ENCODE measurements around the gene ATP11A.

Gene ATP11A

GRCh38 chr13:112746044-112746443 lies 56.2 kb downstream of the ATP11A start:
- no peaks in the 10 kb centered on the region for H3K27me3 ChIP-seq (replicated peaks)
- H3K27ac ChIP-seq: no peak overlapping the region
- H3K4me3 ChIP-seq (ENCODE audit: low read depth, low read length): no peak overlapping the region
- H3K36me3 ChIP-seq (replicated peaks): no peaks in the 10 kb centered on the region
- in situ Hi-C loops (cut with HindIII; ENCODE audit: low pct_ligation_motif_present, low sequenced_read_pairs): no loop called here
- no peak for DNase-seq
- TF ChIP-seq, protein P1, sequence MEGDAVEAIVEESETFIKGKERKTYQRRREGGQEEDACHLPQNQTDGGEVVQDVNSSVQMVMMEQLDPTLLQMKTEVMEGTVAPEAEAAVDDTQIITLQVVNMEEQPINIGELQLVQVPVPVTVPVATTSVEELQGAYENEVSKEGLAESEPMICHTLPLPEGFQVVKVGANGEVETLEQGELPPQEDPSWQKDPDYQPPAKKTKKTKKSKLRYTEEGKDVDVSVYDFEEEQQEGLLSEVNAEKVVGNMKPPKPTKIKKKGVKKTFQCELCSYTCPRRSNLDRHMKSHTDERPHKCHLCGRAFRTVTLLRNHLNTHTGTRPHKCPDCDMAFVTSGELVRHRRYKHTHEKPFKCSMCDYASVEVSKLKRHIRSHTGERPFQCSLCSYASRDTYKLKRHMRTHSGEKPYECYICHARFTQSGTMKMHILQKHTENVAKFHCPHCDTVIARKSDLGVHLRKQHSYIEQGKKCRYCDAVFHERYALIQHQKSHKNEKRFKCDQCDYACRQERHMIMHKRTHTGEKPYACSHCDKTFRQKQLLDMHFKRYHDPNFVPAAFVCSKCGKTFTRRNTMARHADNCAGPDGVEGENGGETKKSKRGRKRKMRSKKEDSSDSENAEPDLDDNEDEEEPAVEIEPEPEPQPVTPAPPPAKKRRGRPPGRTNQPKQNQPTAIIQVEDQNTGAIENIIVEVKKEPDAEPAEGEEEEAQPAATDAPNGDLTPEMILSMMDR (IDR thresholded peaks at IDR 0.05; ENCODE audit: low read depth, low read length, missing control alignments): no peak

DNA sequence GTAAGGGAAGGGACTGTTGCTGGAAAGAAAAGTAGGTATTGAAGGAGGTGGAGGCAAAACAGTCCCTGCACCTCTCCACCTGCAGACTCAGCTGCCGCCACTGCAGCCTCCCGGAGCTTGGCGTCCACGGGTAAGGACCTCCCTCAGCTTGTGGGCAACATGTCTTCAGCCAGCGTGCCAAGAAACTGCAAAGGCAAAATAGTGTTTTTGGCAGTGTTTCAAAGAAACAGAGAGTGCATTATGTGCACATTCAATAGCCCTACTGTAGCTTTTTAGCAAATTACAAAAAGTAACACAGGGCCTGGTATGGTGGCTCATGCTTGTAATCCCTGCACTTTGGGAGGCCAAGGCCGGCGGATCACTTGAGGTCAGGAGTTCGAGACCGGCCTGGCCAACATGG lies 57.4 kb downstream of the ATP11A start:
- TF ChIP-seq, protein P1 (IDR thresholded peaks at IDR 0.05; ENCODE audit: low read depth, low read length, missing control alignments): no peak
- in situ Hi-C loops (cut with HindIII; ENCODE audit: low pct_ligation_motif_present, low sequenced_read_pairs): no loop called here
- no peaks in the 10 kb centered on the region for H3K27me3 ChIP-seq (replicated peaks)
- no peak for DNase-seq
- no peak overlapping the region for H3K4me3 ChIP-seq (ENCODE audit: low read depth, low read length)
- no peaks in the 10 kb centered on the region for H3K36me3 ChIP-seq (replicated peaks)
- H3K27ac ChIP-seq: no peak overlapping the region

- DNase-seq: no peak
- H3K27me3 ChIP-seq (replicated peaks): no peaks in the 10 kb centered on the region
- no peak overlapping the region for H3K27ac ChIP-seq
- H3K4me3 ChIP-seq (ENCODE audit: low read depth, low read length): no peak overlapping the region
- in situ Hi-C loops (cut with HindIII; ENCODE audit: low pct_ligation_motif_present, low sequenced_read_pairs): no loop called here
- no peaks in the 10 kb centered on the region for H3K36me3 ChIP-seq (replicated peaks)
- TF ChIP-seq, protein P1 (IDR thresholded peaks at IDR 0.05; ENCODE audit: low read depth, low read length, missing control alignments): no peak
Measured at GRCh38 chr13:112748947-112749735, 59.3 kb downstream of the ATP11A start.

GRCh38 chr13:112750570-112750969 lies 60.7 kb downstream of the ATP11A start:
- no peak for DNase-seq
- Histone ChIP-seq H3K4me3 (ENCODE audit: low read depth, low read length) (no peak overlapping the region), H3K27me3 (replicated peaks) (no peaks in the 10 kb centered on the region), H3K27ac (no peak overlapping the region), H3K36me3 (replicated peaks) (no peaks in the 10 kb centered on the region)
- TF ChIP-seq, protein P1 (IDR thresholded peaks at IDR 0.05; ENCODE audit: low read depth, low read length, missing control alignments): no peak
- in situ Hi-C loops (cut with HindIII; ENCODE audit: low pct_ligation_motif_present, low sequenced_read_pairs): no loop called here

- TF ChIP-seq, protein P1 (IDR thresholded peaks at IDR 0.05; ENCODE audit: low read depth, low read length, missing control alignments): no peak
- in situ Hi-C loops (cut with HindIII; ENCODE audit: low pct_ligation_motif_present, low sequenced_read_pairs): no loop called here
- Histone ChIP-seq H3K4me3 (ENCODE audit: low read depth, low read length) (no peak overlapping the region), H3K27ac (no peak overlapping the region), H3K27me3 (replicated peaks) (no peaks in the 10 kb centered on the region), H3K36me3 (replicated peaks) (no peaks in the 10 kb centered on the region)
- DNase-seq: no peak
Measured at GRCh38 chr13:112751617-112752016, 61.8 kb downstream of the ATP11A start.

DNA sequence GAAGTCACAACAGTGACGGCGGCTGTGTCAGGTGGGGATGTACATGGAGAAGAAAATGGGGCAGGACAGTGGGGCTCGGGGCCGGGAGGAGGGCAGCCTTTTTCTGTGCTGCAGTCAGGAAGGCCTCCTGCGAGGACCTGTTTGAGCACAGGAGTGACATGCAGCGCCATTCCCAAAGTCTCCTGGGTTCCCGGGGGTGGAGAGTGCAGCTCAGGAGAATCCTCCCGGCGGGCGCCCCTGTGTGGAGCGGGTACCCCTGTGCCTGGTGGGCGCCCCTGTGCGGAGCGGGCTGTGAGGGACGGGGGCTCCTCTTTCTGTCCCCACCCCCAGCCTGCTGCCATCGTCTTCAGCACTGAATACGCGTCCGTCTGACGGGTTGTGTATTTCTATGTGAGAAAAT lies 62.4 kb downstream of the ATP11A start:
- DNase-seq: no peak
- H3K36me3 ChIP-seq (replicated peaks): no peaks in the 10 kb centered on the region
- H3K27me3 ChIP-seq (replicated peaks): no peaks in the 10 kb centered on the region
- no peak overlapping the region for H3K27ac ChIP-seq
- no peak overlapping the region for H3K4me3 ChIP-seq (ENCODE audit: low read depth, low read length)
- TF ChIP-seq, protein P1 (IDR thresholded peaks at IDR 0.05; ENCODE audit: low read depth, low read length, missing control alignments): no peak
- in situ Hi-C loops (cut with HindIII; ENCODE audit: low pct_ligation_motif_present, low sequenced_read_pairs): no loop called here

Data from brain microvascular endothelial cell (primary cell).